NCI-H2196 treated with DMSO at 0.1 percent for 48 hours (cell line): Measurements from ENCODE around the gene CUX1.
"Not testable (repeated sequence)": the region's sequence is repeated elsewhere in the genome, so short reads cannot be mapped to it uniquely, and the experiment has no call there.

Experiments
- DNase-seq: peaks from one replicate; lab custom pipeline; 2025; ENCODE audit not compliant: unreplicated experiment; lab: John Stamatoyannopoulos, UW

CUX1 gene

GRCh38 chr7:102223184-102223583 is 405.8 kb downstream of the CUX1 start:
- no peak for DNase-seq

GRCh38 chr7:102225025-102225424 is 407.6 kb downstream of the CUX1 start:
- DNase-seq: no peak

GRCh38 chr7:102227371-102227770 is 409.9 kb downstream of the CUX1 start:
- no peak for DNase-seq

- DNase-seq: no peak
Measured at GRCh38 chr7:102228935-102229334, 411.5 kb downstream of the CUX1 start.

- not testable (repeated sequence) for DNase-seq
Measured at GRCh38 chr7:102230162-102230561, 412.7 kb downstream of the CUX1 start.

GRCh38 chr7:102230593-102230992 is 413.2 kb downstream of the CUX1 start:
- DNase-seq: no peak

GRCh38 chr7:102232611-102233286 is 415.3 kb downstream of the CUX1 start:
- no peak for DNase-seq

GRCh38 chr7:102234131-102234530 is 416.7 kb downstream of the CUX1 start:
- DNase-seq: no peak

GRCh38 chr7:102234801-102235550 is 417.6 kb downstream of the CUX1 start:
- no peak for DNase-seq

- no peak for DNase-seq
Measured at GRCh38 chr7:102236102-102236501, 418.7 kb downstream of the CUX1 start.

GRCh38 chr7:102236592-102237287 is 419.3 kb downstream of the CUX1 start:
- peak; percentile 22 for DNase-seq

GRCh38 chr7:102239206-102239820 is 421.9 kb downstream of the CUX1 start:
- DNase-seq: no peak

GRCh38 chr7:102241431-102241830 is 424.0 kb downstream of the CUX1 start:
- DNase-seq: no peak

GRCh38 chr7:102244601-102245000 is 427.2 kb downstream of the CUX1 start:
- DNase-seq: no peak

- DNase-seq: no peak
Measured at GRCh38 chr7:102248081-102248455, 430.6 kb downstream of the CUX1 start.

- no peak for DNase-seq
Measured at GRCh38 chr7:102248456-102249395, 431.3 kb downstream of the CUX1 start.

GRCh38 chr7:102251531-102252365 is 434.3 kb downstream of the CUX1 start:
- DNase-seq: no peak

GRCh38 chr7:102252366-102252982 is 435.0 kb downstream of the CUX1 start:
- no peak for DNase-seq
